ENCODE measurements around the gene CDK15.

DNA sequence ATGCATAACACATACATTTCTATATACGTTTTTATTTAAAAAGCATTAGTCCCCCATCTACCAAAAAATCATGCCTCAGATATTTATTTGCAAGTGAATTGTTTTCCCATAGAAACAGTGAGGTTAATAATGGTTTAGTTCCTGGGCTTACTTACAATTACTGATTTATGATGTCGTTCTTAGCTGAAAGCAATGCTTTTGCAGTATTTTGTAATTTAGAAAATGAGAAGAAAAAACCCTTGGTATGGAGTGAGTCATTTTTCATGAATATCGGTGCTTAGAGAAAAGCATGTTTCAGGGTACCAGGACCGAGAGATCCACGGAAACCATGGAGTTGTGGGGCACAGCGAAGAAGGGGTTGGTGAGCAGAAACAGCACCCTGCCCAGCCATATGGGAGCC is 12.0 kb upstream of the CDK15 start:
- TF ChIP-seq CTCF (IDR thresholded peaks at IDR 0.05) (no peak), POLR2A (IDR thresholded peaks at IDR 0.05) (no peak), POLR2AphosphoS5 (IDR thresholded peaks at IDR 0.05) (no peak)

All from prostate gland (tissue), 2 donors.